Skeletal muscle satellite cell (primary cell): ENCODE data around the gene ZNF532.

Experiments
- H3K27me3 ChIP-seq: 2 replicates; pipeline ENCODE4 v1.7.0; 2013; ENCODE audit warnings: low read length; ENCODE audit not compliant: control insufficient read depth, insufficient read depth
- H3K36me3 ChIP-seq: 2 replicates; pipeline ENCODE4 v1.7.0; 2013; ENCODE audit warnings: mild to moderate bottlenecking, control low read depth, low read length; ENCODE audit not compliant: insufficient read depth
- H3K4me1 ChIP-seq: 2 replicates; pipeline ENCODE4 v1.7.0; 2013; ENCODE audit warnings: low read length; ENCODE audit not compliant: control insufficient read depth, insufficient read depth
- H3K4me2 ChIP-seq: 2 replicates; pipeline ENCODE4 v1.7.0; 2013; ENCODE audit warnings: mild to moderate bottlenecking, low read length
- H3K4me3 ChIP-seq: 2 replicates; pipeline ENCODE4 v1.7.0; 2013; ENCODE audit warnings: low read length
- H3K9ac ChIP-seq: 2 replicates; pipeline ENCODE4 v1.7.0; 2013; ENCODE audit warnings: mild to moderate bottlenecking, low read depth, low read length, moderate library complexity
- H3K9me3 ChIP-seq: replicated peaks from 2 replicates; pipeline ENCODE4 v1.7.0; 2013; ENCODE audit warnings: mild to moderate bottlenecking, control low read depth, low read length

The ZNF532 gene

GRCh38 chr18:58958628-58959027 is 94.0 kb downstream of the ZNF532 start:
- peaks cover 3% of the 10 kb centered on the region for H3K36me3 ChIP-seq
- no peak overlapping the region for H3K9ac ChIP-seq
- no peak overlapping the region for H3K4me2 ChIP-seq

GRCh38 chr18:58960508-58960907 is 95.8 kb downstream of the ZNF532 start:
- no peak overlapping the region for H3K4me2 ChIP-seq
- no peaks in the 10 kb centered on the region for H3K27me3 ChIP-seq
- H3K9ac ChIP-seq: no peak overlapping the region
- peaks cover 3% of the 10 kb centered on the region for H3K36me3 ChIP-seq
- H3K4me3 ChIP-seq: no peak overlapping the region
- H3K9me3 ChIP-seq: no peaks in the 10 kb centered on the region
- peaks cover 12% of the 10 kb centered on the region for H3K4me1 ChIP-seq

More at GRCh38 chr18:58958628-58959027, 94.0 kb downstream of the ZNF532 start:
- H3K9me3 ChIP-seq: no peaks in the 10 kb centered on the region
- no peak overlapping the region for H3K4me3 ChIP-seq
- H3K4me1 ChIP-seq: peaks cover 7% of the 10 kb centered on the region
- no peaks in the 10 kb centered on the region for H3K27me3 ChIP-seq

- H3K9ac ChIP-seq: no peak overlapping the region
- peaks cover 3% of the 10 kb centered on the region for H3K36me3 ChIP-seq
- peaks cover 7% of the 10 kb centered on the region for H3K4me1 ChIP-seq
- H3K4me3 ChIP-seq: no peak overlapping the region
- H3K4me2 ChIP-seq: no peak overlapping the region
- H3K27me3 ChIP-seq: no peaks in the 10 kb centered on the region
- H3K9me3 ChIP-seq: no peaks in the 10 kb centered on the region
Measured at GRCh38 chr18:58960946-58961722, 96.5 kb downstream of the ZNF532 start.

GRCh38 chr18:58962336-58962735 is 97.7 kb downstream of the ZNF532 start:
- Histone ChIP-seq H3K4me3 (no peak overlapping the region), H3K4me1 (peaks cover 7% of the 10 kb centered on the region), H3K27me3 (no peaks in the 10 kb centered on the region), H3K9ac (no peak overlapping the region), H3K9me3 (no peaks in the 10 kb centered on the region), H3K4me2 (no peak overlapping the region), H3K36me3 (peaks cover 3% of the 10 kb centered on the region)

DNA sequence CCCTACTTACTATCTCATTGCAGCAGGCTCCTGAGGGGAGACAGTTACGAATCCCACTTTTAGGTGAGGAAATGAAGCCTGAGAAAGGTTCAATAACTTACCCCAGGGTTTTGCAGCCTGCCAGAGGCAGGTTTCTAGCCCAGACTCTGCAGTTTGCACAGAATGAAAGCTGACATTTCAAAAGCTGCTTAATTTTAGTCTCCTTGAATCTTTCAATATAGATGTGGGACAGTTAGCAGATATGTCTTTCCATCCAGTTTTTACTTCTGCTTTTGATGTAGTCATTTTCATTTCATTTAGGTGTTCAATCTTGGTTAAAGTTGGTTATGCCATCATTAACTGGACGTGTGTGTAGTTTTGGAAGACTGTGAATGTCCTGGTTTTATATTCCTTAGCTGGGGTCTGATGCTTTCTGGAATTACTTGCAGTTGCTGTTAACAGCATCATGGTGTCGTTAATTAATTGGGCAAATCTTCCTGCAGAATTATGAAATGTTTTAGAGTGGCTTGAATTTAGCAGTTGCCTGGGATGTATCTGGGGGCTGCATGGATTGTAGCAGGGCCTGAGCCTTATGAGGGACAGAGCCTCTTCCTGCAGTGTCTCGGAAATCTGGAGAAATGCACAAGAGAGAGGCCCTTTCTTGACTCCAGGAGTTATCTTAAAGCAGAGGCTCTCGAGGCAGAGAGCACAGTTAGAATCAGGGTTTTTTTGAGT is 100.8 kb downstream of the ZNF532 start:
- no peak overlapping the region for H3K4me3 ChIP-seq

DNA sequence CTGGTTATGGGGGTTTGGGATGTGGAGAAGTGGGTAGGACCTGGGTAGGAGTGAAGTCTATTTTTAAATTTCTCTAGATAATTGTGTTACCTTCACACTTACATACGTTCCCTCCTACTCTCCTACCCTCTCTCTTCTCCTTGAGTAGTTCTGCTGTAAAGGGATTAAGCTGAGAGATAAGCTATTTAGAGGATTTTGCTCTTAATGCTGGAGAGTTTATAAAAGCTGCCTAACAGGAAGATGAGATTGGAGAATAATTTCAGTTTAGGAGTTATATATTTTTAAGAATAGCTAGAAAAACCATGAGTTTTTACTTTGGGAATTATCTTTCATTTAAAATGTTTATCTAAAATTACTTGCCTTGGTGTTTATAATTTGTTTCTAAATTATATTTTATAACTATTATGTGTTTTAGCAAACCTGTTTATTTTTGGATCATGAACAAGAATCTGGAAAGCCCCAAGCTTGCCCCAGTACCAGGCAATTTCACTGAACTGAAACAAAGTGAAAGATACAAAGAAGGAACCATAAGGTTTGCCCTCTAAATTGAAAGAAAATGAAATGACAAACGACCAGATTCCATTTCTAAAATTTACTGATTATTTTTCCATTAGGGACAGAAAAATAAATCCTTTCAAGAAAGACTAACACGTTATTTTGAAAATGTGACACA is 101.5 kb downstream of the ZNF532 start:
- no peak overlapping the region for H3K4me2 ChIP-seq
- no peaks in the 10 kb centered on the region for H3K27me3 ChIP-seq
- no peak overlapping the region for H3K4me3 ChIP-seq
- no peaks in the 10 kb centered on the region for H3K9me3 ChIP-seq
- H3K4me1 ChIP-seq: peaks cover 13% of the 10 kb centered on the region
- H3K9ac ChIP-seq: no peak overlapping the region
- peaks cover 3% of the 10 kb centered on the region for H3K36me3 ChIP-seq

More for the DNA sequence above, 100.8 kb downstream of the ZNF532 start:
- Histone ChIP-seq H3K9me3 (no peaks in the 10 kb centered on the region), H3K9ac (no peak overlapping the region), H3K4me1 (peaks cover 13% of the 10 kb centered on the region), H3K27me3 (no peaks in the 10 kb centered on the region), H3K36me3 (peaks cover 3% of the 10 kb centered on the region), H3K4me2 (no peak overlapping the region)

DNA sequence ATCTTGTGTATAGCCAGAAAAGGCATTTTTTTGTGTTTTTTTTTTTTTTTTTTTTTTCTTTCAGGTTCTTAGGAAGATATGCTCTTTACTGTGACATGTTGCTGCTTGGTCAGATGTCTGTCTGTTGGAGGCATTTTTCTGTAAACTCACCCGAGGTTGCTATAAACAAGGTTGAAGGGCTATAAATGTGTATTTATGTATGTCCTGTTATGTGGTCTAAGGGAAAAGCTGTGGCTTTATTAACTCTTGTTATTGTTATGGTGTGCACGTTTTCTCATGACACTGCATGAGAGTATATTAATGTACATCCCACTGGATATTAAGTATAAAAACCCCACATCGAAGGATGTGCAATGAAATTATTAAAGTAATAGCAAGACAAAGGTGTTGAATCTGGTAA is 102.0 kb downstream of the ZNF532 start:
- H3K9ac ChIP-seq: no peak overlapping the region
- H3K4me3 ChIP-seq: no peak overlapping the region
- H3K4me1 ChIP-seq: peaks cover 13% of the 10 kb centered on the region
- H3K9me3 ChIP-seq: no peaks in the 10 kb centered on the region
- H3K4me2 ChIP-seq: no peak overlapping the region
- peaks cover 3% of the 10 kb centered on the region for H3K36me3 ChIP-seq
- H3K27me3 ChIP-seq: no peaks in the 10 kb centered on the region

GRCh38 chr18:58967751-58968254 is 103.1 kb downstream of the ZNF532 start:
- H3K9ac ChIP-seq: no peak overlapping the region
- H3K4me2 ChIP-seq: no peak overlapping the region
- peaks cover 2% of the 10 kb centered on the region for H3K36me3 ChIP-seq
- H3K4me1 ChIP-seq: peaks cover 13% of the 10 kb centered on the region
- H3K9me3 ChIP-seq: no peaks in the 10 kb centered on the region
- no peaks in the 10 kb centered on the region for H3K27me3 ChIP-seq
- no peak overlapping the region for H3K4me3 ChIP-seq

- Histone ChIP-seq H3K9me3 (no peaks in the 10 kb centered on the region), H3K4me2 (no peak overlapping the region), H3K4me3 (no peak overlapping the region), H3K27me3 (no peaks in the 10 kb centered on the region), H3K36me3 (no peaks in the 10 kb centered on the region), H3K9ac (no peak overlapping the region), H3K4me1 (peaks cover 6% of the 10 kb centered on the region)
Measured at GRCh38 chr18:58970943-58971790, 106.5 kb downstream of the ZNF532 start.

GRCh38 chr18:58975296-58975695 is 110.6 kb downstream of the ZNF532 start:
- peaks cover 8% of the 10 kb centered on the region for H3K36me3 ChIP-seq
- no peaks in the 10 kb centered on the region for H3K4me1 ChIP-seq
- no peak overlapping the region for H3K4me3 ChIP-seq
- no peaks in the 10 kb centered on the region for H3K9me3 ChIP-seq
- no peak overlapping the region for H3K4me2 ChIP-seq
- no peak overlapping the region for H3K9ac ChIP-seq
- H3K27me3 ChIP-seq: no peaks in the 10 kb centered on the region

DNA sequence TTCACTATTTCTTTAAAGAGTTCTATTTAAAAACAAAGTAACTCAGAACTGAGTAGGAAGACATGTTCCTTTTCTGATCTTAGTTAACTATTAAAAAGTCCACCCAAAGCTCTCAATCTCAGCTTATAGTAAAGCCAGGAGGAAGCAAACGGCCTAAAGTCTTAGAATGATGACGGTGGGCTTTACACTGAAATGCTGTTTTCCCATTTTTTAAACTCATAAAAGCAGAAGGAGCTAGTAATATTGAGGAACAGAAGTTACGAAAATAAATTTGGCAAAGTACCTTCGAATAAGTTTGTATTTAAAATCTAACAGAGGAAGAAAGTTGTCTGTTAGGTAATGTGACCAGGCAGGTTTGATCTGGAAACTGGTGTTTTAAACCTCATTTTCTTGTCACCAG is 111.1 kb downstream of the ZNF532 start:
- no peak overlapping the region for H3K4me2 ChIP-seq
- H3K4me1 ChIP-seq: no peaks in the 10 kb centered on the region
- H3K4me3 ChIP-seq: no peak overlapping the region
- no peaks in the 10 kb centered on the region for H3K9me3 ChIP-seq
- H3K9ac ChIP-seq: no peak overlapping the region
- peaks cover 10% of the 10 kb centered on the region for H3K36me3 ChIP-seq
- H3K27me3 ChIP-seq: no peaks in the 10 kb centered on the region
